ENCODE data around the gene ZNF276. TPM values are rescaled to one million over a fixed set of nuclear protein-coding genes. Genes with fewer than 3 reads are reported as not detected.

ZNF276 gene
- total RNA-seq, 6 donors from 2014 or later = 28.6 to 172 (median 39.0) TPM

- ATAC-seq (ENCODE audit: low FRiP score in 2 of 2) (peak in 1 of 2 donors; percentile 2), DNase-seq (peak; percentile 41 to 79)
- TF ChIP-seq POLR2A (IDR thresholded peaks at IDR 0.05) (no peak), POLR2AphosphoS5 (IDR thresholded peaks at IDR 0.05) (peak in 1 of 2 donors; percentile 31)
- WGBS, 2 donors = 76 to 82% methylated on average over 10 to 27 of the region's 30 CpGs
- Histone ChIP-seq H3K4me1 (peaks cover 36 to 54% (median 42%) of the 10 kb centered on the region in 4 donors), H3K36me3 (peaks cover 11 to 57% (median 44%) of the 10 kb centered on the region in 4 donors), H3K27me3 (peaks cover 0 to 8% (median 0%) of the 10 kb centered on the region in 4 donors), H3K27ac (peak overlapping the region; percentile 91 to 99 (median 98)), H3K4me3 (peak overlapping the region in 3 of 4 donors; percentile 67 to 99 (median 96)), H3K9me3 (no peaks in the 10 kb centered on the region)
These were observed 2.2 kb downstream of the ZNF276 start for GRCh38 chr16:89723279-89724250.

GRCh38 chr16:89727406-89728120 lies 6.2 kb downstream of the ZNF276 start:
- H3K4me3 ChIP-seq = no peak overlapping the region
- no peak overlapping the region for H3K27ac ChIP-seq
- TF ChIP-seq POLR2AphosphoS5 (IDR thresholded peaks at IDR 0.05) = no peak
- TF ChIP-seq CTCF (IDR thresholded peaks at IDR 0.05) = no peak
- TF ChIP-seq POLR2A (IDR thresholded peaks at IDR 0.05) = no peak
- TF ChIP-seq EP300 (IDR thresholded peaks at IDR 0.05) = no peak
- peaks cover 29 to 97% (median 81%) of the 10 kb centered on the region in 4 donors for H3K36me3 ChIP-seq
- peaks cover 18 to 25% (median 23%) of the 10 kb centered on the region in 4 donors for H3K4me1 ChIP-seq
- 83 to 90% methylated on average over 6 to 17 of the region's 17 CpGs for WGBS, 2 donors
- H3K9me3 ChIP-seq = no peaks in the 10 kb centered on the region
- H3K27me3 ChIP-seq = no peaks in the 10 kb centered on the region
- no peak for ATAC-seq (ENCODE audit: low FRiP score in 2 of 2)
- DNase-seq = no peak

GRCh38 chr16:89729293-89729692 lies 8.0 kb downstream of the ZNF276 start:
- peaks cover 35 to 98% (median 84%) of the 10 kb centered on the region in 4 donors for H3K36me3 ChIP-seq
- no peak overlapping the region for H3K27ac ChIP-seq
- H3K9me3 ChIP-seq = no peaks in the 10 kb centered on the region
- H3K4me1 ChIP-seq = peaks cover under 1 to 9% (median 6%) of the 10 kb centered on the region in 4 donors
- no peaks in the 10 kb centered on the region for H3K27me3 ChIP-seq
- DNase-seq (no peak), ATAC-seq (ENCODE audit: low FRiP score in 2 of 2) (no peak)
- no peak overlapping the region for H3K4me3 ChIP-seq
- WGBS, 2 donors = 92 to 94% methylated on average over 15 to 18 of the region's 18 CpGs
- TF ChIP-seq POLR2A (IDR thresholded peaks at IDR 0.05) = no peak

- Histone ChIP-seq H3K27me3 (no peaks in the 10 kb centered on the region), H3K4me3 (no peak overlapping the region), H3K4me1 (peaks cover 0 to 4% (median under 1%) of the 10 kb centered on the region in 4 donors), H3K27ac (no peak overlapping the region), H3K36me3 (peaks cover 39 to 98% (median 85%) of the 10 kb centered on the region in 4 donors), H3K9me3 (no peaks in the 10 kb centered on the region)
- ATAC-seq (ENCODE audit: low FRiP score in 2 of 2) (no peak), DNase-seq (no peak)
- TF ChIP-seq POLR2AphosphoS5 (IDR thresholded peaks at IDR 0.05) = no peak
- no peak for TF ChIP-seq EP300 (IDR thresholded peaks at IDR 0.05)
- no peak for TF ChIP-seq CTCF (IDR thresholded peaks at IDR 0.05)
- no peak for TF ChIP-seq POLR2A (IDR thresholded peaks at IDR 0.05)
- WGBS, 2 donors = 80 to 86% methylated on average over 12 to 14 of the region's 14 CpGs
These were observed 8.7 kb downstream of the ZNF276 start for GRCh38 chr16:89729863-89730593.

- Histone ChIP-seq H3K36me3 (peaks cover 44 to 98% (median 86%) of the 10 kb centered on the region in 4 donors), H3K27me3 (no peaks in the 10 kb centered on the region), H3K4me1 (peaks cover 0 to 4% (median 0%) of the 10 kb centered on the region in 4 donors), H3K9me3 (no peaks in the 10 kb centered on the region), H3K27ac (no peak overlapping the region), H3K4me3 (no peak overlapping the region)
- TF ChIP-seq EP300 (IDR thresholded peaks at IDR 0.05) (no peak), POLR2A (IDR thresholded peaks at IDR 0.05) (no peak), POLR2AphosphoS5 (IDR thresholded peaks at IDR 0.05) (no peak), CTCF (IDR thresholded peaks at IDR 0.05) (no peak)
- DNase-seq (no peak), ATAC-seq (ENCODE audit: low FRiP score in 2 of 2) (no peak)
- 82 to 86% methylated on average over 16 to 21 of the region's 22 CpGs for WGBS, 2 donors
These were observed 9.4 kb downstream of the ZNF276 start for GRCh38 chr16:89730610-89731234.
